AG08396 (cell line): ENCODE results near the gene CCDC57.
"Not testable (repeated sequence)": the region's sequence is repeated elsewhere in the genome, so short reads cannot be mapped to it uniquely, and the experiment has no call there.

Experiments
- DNase-seq: peaks from one replicate; pipeline ENCODE4 v3.0.0; 2012; ENCODE audit warnings: low spot score, mixed read lengths

Gene CCDC57, protein sequence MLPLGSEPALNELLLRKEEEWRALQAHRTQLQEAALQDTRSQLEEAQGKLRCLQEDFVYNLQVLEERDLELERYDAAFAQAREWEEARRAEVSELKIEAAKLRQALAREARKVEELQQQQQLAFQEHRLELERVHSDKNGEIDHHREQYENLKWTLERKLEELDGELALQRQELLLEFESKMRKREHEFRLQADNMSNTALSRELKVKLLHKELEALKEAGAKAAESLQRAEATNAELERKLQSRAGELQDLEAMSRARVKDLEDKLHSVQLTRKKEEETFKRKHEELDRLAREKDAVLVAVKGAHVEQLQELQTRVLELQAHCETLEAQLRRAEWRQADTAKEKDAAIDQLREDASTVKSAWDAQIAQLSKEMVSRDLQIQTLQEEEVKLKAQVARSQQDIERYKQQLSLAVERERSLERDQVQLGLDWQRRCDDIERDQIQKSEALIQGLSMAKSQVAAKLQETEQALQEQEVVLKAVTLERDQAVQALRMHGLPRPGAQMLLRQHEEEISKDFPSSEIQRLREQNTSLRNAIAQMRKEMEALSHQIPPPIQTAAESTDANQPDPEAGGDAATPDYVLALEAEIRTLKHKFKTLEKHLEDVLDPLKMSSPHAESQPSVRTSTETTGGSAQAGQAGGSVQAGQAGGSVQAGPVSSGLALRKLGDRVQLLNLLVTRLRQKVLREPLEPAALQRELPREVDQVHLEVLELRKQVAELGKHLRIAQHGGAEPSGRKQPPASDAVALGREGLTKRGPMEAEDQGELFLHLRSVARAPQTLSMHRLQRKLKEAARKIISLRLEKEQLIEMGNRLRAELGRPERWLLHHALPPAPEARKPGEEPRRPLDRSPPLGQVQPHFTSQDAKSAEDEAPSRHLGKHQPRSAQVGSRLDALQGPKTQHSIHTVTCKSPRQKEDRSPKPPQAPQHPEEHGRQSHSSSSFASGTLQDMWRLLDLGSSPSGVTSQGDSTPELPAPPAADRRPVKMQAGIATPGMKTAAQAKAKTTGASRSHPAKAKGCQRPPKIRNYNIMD

DNA sequence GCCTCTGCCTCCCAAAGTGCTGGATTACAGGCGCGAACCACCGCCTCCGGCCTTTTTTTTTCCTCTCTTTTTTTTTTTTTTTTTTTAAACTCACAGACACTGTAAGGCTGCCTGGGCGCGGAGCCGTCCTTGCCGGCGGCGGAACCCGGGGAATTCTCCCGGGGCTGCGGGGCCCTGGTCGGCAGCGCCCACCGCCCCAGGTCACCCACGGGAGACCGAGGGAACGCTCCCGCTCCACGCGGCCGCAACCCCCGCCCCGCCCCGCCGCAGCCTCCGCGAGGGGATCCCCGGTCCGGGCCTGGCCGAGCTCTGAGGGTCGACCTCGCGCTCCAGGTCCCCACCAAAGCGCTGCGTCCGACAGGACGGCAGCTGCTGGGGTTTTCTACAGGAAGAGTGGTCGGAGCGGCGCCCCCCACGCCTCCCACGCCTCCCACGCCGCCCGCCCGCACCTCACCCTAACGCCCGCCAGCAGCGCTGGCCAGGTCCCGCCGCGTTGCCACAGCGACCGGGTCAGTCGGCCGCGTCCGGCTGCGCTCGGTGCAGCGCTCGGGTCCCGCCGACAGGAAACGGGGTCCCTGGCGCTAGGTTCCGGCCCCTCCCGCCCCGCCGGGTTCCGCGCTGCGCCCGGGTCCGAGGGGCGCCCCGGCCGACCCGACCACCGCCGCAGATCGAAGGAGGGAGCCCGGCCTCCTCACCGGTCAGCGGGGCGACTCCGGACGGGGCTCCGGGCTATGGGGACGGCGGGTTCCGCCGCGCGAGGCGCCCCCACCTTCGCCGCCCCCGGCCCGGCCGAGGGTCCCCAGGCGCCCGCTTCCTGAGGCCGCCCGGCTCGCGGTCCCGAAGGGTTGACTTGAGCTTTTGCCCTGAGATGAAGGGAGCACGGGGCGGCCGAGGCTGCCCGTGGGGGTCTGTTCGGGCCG lies at the start of gene CCDC57:
TSS of gene CCDC57 (minus strand) at position 512 of the 920 bp plus-strand sequence. CDS start 10,898 bp downstream, outside the sequence.
- peak; percentile 97 for DNase-seq

DNA sequence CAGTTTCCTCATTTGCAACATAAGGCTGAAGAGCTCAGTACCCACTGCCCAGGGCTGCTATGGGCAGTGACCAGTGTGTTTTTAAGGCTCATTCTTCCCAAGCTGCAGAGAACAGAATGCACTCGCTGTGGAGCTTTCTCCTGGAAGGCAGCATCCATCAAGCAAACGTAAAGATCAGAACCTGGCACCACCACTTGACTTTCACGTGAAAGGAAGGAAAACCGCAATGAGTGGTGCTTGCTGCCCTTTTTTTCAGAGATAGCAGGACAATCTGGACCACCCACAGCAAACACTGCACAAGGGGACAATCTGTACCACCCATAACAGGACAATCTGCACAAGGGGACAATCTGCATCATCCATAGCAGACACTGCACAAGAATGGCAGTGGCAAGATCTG lies 49.7 kb upstream of the CCDC57 start:
- DNase-seq = no peak

GRCh38 chr17:82259972-82260961 lies 47.6 kb upstream of the CCDC57 start:
- not testable (repeated sequence) for DNase-seq

GRCh38 chr17:82258555-82258954 lies 45.9 kb upstream of the CCDC57 start:
- DNase-seq = no peak

- DNase-seq = peak; percentile 44
Observed at GRCh38 chr17:82257473-82257872, 44.8 kb upstream of the CCDC57 start.

GRCh38 chr17:82256242-82256885 lies 43.7 kb upstream of the CCDC57 start:
- no peak for DNase-seq

DNA sequence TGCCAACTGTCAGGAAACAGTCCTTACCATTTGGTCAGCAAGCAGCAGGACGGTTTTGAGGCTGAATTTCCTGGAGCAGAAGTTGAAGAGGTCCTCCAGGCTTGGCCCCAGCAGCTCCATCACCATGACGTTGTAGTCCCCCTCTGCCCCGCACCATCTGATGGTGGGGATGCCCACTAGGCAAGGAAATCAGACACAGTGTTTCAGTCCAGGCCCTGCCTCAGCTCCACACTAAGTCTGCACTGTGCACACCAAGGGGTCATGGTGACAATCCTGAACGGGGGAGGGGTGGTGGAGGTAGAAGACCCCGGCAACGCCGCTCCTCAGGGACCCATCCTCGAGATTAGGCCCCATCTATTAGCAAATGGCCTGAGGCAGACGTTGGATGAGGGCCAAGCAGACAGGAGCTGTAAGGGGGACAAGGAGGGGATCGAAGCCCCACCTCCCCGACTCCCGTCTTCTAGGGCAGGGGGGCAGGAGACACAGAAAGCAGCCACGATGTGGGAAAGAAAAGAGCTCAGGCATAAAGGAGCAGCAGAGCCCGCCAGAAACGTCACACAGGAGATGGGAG lies 42.8 kb upstream of the CCDC57 start:
- DNase-seq = no peak

GRCh38 chr17:82254746-82255145 lies 42.1 kb upstream of the CCDC57 start:
- DNase-seq = not testable (repeated sequence)

- DNase-seq = not testable (repeated sequence)
Observed at GRCh38 chr17:82254096-82254495, 41.5 kb upstream of the CCDC57 start.

GRCh38 chr17:82253179-82253544 lies 40.5 kb upstream of the CCDC57 start:
- DNase-seq = no peak

- DNase-seq = no peak
Observed at GRCh38 chr17:82252511-82253178, 40.0 kb upstream of the CCDC57 start.

DNA sequence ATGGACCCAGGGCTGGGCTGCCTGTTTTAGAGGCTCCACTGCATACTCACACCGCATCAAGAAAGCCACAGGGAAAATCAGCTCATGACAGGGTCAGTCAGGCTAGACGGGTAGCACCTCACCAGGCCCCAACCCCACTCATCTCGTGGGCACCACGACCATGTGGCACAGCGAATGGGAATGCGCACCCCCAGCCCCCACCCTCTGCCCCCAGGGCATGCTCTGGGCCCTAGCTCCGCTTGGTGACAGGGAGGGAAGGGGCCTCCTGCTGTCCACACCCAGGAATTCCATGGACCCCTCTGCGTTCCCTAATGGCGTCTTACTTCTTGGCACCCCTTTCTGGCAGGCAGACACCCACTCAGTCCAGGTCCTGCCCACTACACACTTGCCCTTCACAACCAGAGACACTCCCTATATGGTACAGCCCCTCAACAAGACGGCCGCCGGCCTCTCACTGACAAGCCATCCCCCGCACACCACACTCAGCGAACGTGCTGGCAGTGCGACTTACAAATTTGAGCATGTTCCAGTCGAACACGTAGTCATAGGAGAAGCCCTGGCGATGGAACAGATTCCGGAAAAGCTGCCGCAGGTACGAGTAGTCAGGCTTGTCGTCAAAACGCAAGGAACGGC lies 38.3 kb upstream of the CCDC57 start:
- no peak for DNase-seq

DNA sequence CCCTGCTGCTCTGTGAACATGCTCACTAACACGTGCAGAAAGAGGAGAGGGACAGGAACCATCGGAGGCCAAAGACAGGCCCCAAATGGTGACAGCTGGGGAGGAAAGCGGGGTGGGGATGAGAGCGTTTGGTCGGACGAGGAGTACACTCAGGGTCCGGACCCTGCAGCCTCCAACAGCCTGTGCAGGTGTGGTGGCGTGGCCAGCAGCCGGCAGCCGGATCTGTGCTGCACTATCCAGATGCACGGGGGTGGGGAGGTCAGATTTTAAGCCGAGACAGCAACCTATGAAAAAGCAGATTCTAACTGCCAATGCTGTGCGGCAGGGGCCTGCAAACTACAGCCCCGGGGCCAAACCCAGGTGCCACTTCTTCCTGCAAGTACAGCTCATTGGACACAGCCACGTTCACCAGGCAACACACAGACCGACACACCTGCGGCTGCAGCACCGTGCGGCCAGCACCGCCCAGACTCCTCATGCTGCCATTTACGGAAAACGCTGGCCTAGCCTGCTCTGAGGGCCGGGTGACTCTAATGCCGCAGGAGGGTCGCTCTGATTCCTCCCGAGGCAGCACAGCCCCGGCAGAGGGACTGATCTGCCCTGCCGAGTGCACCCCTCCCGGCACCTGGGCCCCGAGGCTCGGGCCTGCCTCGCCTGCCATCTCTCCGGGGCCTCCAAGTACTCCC lies 37.4 kb upstream of the CCDC57 start:
- DNase-seq = no peak

GRCh38 chr17:82248815-82249674 lies 36.4 kb upstream of the CCDC57 start:
- DNase-seq = no peak

DNA sequence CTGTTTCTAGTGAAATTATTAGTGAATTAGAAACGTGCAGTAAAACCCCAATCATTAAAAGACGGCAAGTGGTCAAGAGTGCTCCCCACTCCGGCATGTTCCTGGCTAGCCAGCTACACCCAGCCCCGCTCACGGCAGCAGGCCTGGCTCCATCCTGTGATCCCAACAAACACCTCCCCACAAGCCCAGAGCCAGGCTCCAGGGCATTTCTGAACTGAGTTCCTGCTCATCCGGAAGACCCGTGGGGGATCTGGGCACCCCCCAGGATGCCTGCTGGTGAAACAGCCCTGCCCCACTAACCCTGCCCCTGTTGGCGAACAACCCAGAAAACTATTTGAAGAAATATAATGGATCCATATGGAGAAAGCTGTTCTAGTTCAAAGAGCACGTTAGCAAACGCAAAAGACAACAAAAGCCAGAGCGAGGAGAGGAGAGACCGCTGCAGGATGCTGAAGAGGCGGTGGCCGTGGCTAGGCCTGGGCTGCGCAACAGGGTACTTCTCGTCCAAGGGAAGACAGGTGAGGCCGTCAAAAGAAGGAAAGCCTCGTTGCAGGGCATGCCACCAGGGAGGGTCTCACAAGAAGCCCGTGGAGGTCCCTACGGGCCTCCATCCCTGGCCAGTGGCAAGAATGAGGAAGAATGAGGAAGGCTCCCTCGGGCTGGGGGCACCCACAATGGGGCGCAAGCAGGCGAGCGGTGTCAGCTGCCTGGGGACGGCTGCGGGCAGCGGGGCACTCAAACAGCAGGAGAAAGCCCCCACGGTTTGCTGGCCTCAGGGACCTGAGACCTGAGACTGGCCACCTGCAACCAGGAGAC lies 35.4 kb upstream of the CCDC57 start:
- DNase-seq = no peak
